SH-SY5Y (cell line): ENCODE measurements around the gene LAMA5.

Experiments used
- GATA2 ChIP-seq: IDR thresholded peaks from 2 replicates; pipeline ENCODE4 v1.6.1; 2011; ENCODE audit warnings: mild to moderate bottlenecking, low read depth, low read length
- GATA3 ChIP-seq: IDR thresholded peaks from 2 replicates; pipeline ENCODE4 v1.6.1; 2011; ENCODE audit warnings: low read depth, mild to moderate bottlenecking, low read length, moderate library complexity

- no peak for TF ChIP-seq GATA2
- no peak for TF ChIP-seq GATA3
These were observed 90.7 kb downstream of the LAMA5 start for GRCh38 chr20:62276439-62276838.
